Tibial nerve (tissue), 4 donors: ENCODE results near the gene CGN. TPM values are rescaled to one million over a fixed set of nuclear protein-coding genes. Genes with fewer than 3 reads are reported as not detected.
A peak's percentile ranks its signal among the peaks of the same experiment; 100 is the strongest.

Source experiments
- DNase-seq, 2 donors: peaks; one replicate each; pipeline ENCODE4 v3.0.0-alpha.2; 2019; ENCODE audit warnings: low spot score in 2 of 2
- H3K27ac ChIP-seq, 4 donors: fragments of 200-600 bp; sonication (generic) in 3 of 4; one replicate each; pipeline ENCODE4 v1.5.1; 2017 to 2019; ENCODE audit warnings: mild to moderate bottlenecking in 1 of 4
- H3K27me3 ChIP-seq, 2 donors: fragments of 200-600 bp; sonication (generic) in 1 of 2; one replicate each; pipeline versions ENCODE4 v1.5.1 to v1.6.0; 2017 to 2019
- H3K36me3 ChIP-seq, 3 donors: fragments of 200-600 bp; sonication (generic); one replicate each; pipeline ENCODE4 v1.5.1; 2018 to 2019
- H3K4me1 ChIP-seq, 4 donors: fragments of 200-600 bp; sonication (generic) in 3 of 4; one replicate each; pipeline ENCODE4 v1.5.1; 2017 to 2019
- H3K4me3 ChIP-seq, 4 donors: fragments of 200-600 bp; sonication (generic) in 3 of 4; one replicate each; pipeline ENCODE4 v1.5.1; 2017 to 2019; ENCODE audit warnings: mild to moderate bottlenecking in 1 of 4, moderate library complexity in 1 of 4
- H3K9me3 ChIP-seq, 4 donors: fragments of 200-600 bp; sonication (generic) in 3 of 4; one replicate each; pipeline ENCODE4 v1.5.1; 2017 to 2019
- EP300 ChIP-seq, 2 donors: sonication (generic); formaldehyde crosslinking; IDR thresholded peaks; one replicate each; pipeline ENCODE4 v1.6.1; 2017; ENCODE audit warnings: antibody characterized with exemption in 2 of 2, mild to moderate bottlenecking in 1 of 2
- POLR2A ChIP-seq, 2 donors: fragments of 450-650 bp; IDR thresholded peaks; one replicate each; pipeline ENCODE4 v1.6.1; 2017; ENCODE audit warnings: antibody characterized with exemption in 2 of 2, mild to moderate bottlenecking in 2 of 2, moderate library complexity in 2 of 2
- WGBS, 2 donors: methylation state at CpG; one replicate each; pipeline ENCODE4 v1.1.5; 2018; 5-methylcytosine and 5-hydroxymethylcytosine counted together
- total RNA-seq, 4 donors: library from RNA; depleted of rRNA; stranded (reverse); fragments of >200 nt; gene quantifications; one replicate each; pipeline ENCODE4 v1.1.0, GENCODE V29; 2016
- TF ChIP-seq, protein P1 (sequence below), 5 experiments: fragments of 200-600 bp in 3 of 5; fragments of 450-650 bp in 2 of 5; sonication (generic) in 3 of 5; IDR thresholded peaks; one replicate each; pipeline ENCODE4 v1.5.1; 2016 to 2019; ENCODE audit warnings: antibody characterized with exemption in 5 of 5, mild to moderate bottlenecking in 3 of 5, moderate library complexity in 2 of 5

The CGN gene
- total RNA-seq, 4 donors from 2014 or later, result 0.63 to 4.9 (median 2.0) TPM

DNA sequence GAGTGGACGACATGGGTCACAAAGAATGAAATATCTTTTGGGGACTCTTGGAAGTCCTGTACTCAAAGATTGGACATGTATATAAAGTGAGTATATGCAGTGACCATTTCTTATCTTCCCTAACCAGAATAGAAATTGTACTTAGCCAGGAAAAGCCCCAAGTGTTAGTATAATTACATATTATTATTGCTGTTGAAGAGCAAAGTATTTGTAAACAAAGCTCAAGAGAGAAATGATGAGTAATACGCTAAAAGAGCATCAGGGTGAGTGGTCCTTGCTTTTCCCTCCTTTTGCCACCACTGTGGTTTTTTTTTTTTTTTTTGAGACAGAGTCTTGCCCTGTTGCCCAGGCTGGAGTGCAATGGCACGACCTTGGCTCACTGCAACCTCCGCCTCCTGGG, 6.4 kb upstream of the CGN start:
- Histone ChIP-seq H3K27me3 (no peaks in the 10 kb centered on the region), H3K9me3 (no peaks in the 10 kb centered on the region), H3K36me3 (no peaks in the 10 kb centered on the region), H3K27ac (no peak overlapping the region), H3K4me3 (no peak overlapping the region), H3K4me1 (no peaks in the 10 kb centered on the region)
- WGBS, 2 donors, result 73% methylated on average over 4 of the region's 4 CpGs
- DNase-seq, result no peak
- TF ChIP-seq POLR2A (IDR thresholded peaks at IDR 0.05), result no peak
- TF ChIP-seq, protein P1, sequence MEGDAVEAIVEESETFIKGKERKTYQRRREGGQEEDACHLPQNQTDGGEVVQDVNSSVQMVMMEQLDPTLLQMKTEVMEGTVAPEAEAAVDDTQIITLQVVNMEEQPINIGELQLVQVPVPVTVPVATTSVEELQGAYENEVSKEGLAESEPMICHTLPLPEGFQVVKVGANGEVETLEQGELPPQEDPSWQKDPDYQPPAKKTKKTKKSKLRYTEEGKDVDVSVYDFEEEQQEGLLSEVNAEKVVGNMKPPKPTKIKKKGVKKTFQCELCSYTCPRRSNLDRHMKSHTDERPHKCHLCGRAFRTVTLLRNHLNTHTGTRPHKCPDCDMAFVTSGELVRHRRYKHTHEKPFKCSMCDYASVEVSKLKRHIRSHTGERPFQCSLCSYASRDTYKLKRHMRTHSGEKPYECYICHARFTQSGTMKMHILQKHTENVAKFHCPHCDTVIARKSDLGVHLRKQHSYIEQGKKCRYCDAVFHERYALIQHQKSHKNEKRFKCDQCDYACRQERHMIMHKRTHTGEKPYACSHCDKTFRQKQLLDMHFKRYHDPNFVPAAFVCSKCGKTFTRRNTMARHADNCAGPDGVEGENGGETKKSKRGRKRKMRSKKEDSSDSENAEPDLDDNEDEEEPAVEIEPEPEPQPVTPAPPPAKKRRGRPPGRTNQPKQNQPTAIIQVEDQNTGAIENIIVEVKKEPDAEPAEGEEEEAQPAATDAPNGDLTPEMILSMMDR (IDR thresholded peaks at IDR 0.05), result no peak
- no peak for TF ChIP-seq EP300 (IDR thresholded peaks at IDR 0.05)

DNA sequence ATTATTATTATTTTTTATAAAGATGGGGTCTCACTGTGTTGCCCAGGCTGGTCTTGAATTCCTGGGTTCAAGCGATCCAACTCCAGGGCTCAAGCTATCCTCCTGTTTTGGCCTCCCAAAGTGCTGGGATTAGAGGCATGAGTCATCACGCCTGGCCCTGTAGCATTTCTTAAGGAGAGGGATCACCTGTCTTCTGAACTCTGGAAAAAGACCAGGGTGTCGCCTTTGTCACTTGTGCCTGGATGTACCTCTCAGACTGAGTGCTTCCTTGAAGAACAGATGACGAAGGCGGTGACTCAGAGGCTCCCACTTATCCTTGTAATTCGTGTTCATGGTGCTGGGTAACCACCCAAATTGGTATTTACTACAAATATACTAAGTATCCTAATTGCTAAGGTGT, 2.4 kb upstream of the CGN start:
- Histone ChIP-seq H3K27me3 (peaks cover 0 to 5% of the 10 kb centered on the region in 2 donors), H3K4me1 (peaks cover 0 to 19% (median 15%) of the 10 kb centered on the region in 4 donors), H3K27ac (peak overlapping the region in 1 of 4 donors; percentile 58), H3K4me3 (no peak overlapping the region), H3K36me3 (no peaks in the 10 kb centered on the region), H3K9me3 (no peaks in the 10 kb centered on the region)
- WGBS, 2 donors, result 88 to 91% methylated on average over 6 of the region's 6 CpGs
- no peak for DNase-seq
- TF ChIP-seq EP300 (IDR thresholded peaks at IDR 0.05) (no peak), POLR2A (IDR thresholded peaks at IDR 0.05) (no peak)
- TF ChIP-seq, protein P1 (IDR thresholded peaks at IDR 0.05), result no peak

- Histone ChIP-seq H3K27ac (peak overlapping the region in 1 of 4 donors; percentile 58), H3K4me1 (peaks cover 0 to 19% (median 15%) of the 10 kb centered on the region in 4 donors), H3K36me3 (no peaks in the 10 kb centered on the region), H3K4me3 (no peak overlapping the region), H3K9me3 (no peaks in the 10 kb centered on the region), H3K27me3 (peaks cover 0 to 5% of the 10 kb centered on the region in 2 donors)
- 91 to 92% methylated on average over 15 of the region's 15 CpGs for WGBS, 2 donors
- TF ChIP-seq POLR2A (IDR thresholded peaks at IDR 0.05) (no peak), EP300 (IDR thresholded peaks at IDR 0.05) (no peak)
- TF ChIP-seq, protein P1 (IDR thresholded peaks at IDR 0.05), result no peak
- DNase-seq, result no peak
Measured at GRCh38 chr1:151509350-151510019, 1.7 kb upstream of the CGN start.

DNA sequence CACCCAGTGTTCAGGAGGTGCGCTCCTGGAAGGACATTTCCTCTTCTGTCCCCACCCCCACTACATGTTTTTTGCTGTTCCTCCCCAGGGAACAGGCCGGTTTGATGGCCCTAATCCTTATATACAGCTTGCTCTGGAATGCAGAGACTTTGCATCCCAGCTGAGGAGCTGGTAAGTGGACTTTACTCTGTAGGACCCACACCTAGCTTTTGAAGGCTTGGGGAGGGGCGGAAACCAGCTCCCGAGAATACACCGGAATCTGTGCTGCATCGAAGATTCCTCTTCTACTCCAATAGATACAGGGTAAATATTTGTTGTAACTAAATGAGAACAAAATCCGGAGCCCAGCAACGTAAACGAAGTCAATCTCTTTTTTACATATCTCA, 1.2 kb upstream of the CGN start:
- Histone ChIP-seq H3K36me3 (no peaks in the 10 kb centered on the region), H3K4me3 (no peak overlapping the region), H3K4me1 (peaks cover 0 to 19% (median 15%) of the 10 kb centered on the region in 4 donors), H3K27ac (peak overlapping the region in 1 of 4 donors; percentile 75), H3K9me3 (no peaks in the 10 kb centered on the region), H3K27me3 (peaks cover 0 to 5% of the 10 kb centered on the region in 2 donors)
- DNase-seq, result no peak
- 45 to 55% methylated on average over 9 of the region's 9 CpGs for WGBS, 2 donors
- TF ChIP-seq, protein P1 (IDR thresholded peaks at IDR 0.05), result no peak
- TF ChIP-seq POLR2A (IDR thresholded peaks at IDR 0.05), result no peak
- TF ChIP-seq EP300 (IDR thresholded peaks at IDR 0.05), result no peak

- no peaks in the 10 kb centered on the region for H3K36me3 ChIP-seq
- peak overlapping the region; percentile 56 to 66 (median 59) for H3K4me3 ChIP-seq
- H3K27me3 ChIP-seq, result peaks cover 0 to 5% of the 10 kb centered on the region in 2 donors
- no peak for DNase-seq
- peaks cover 0 to 19% (median 15%) of the 10 kb centered on the region in 4 donors for H3K4me1 ChIP-seq
- WGBS, 2 donors, result 5 to 6% methylated on average over 10 of the region's 10 CpGs
- no peak for TF ChIP-seq EP300 (IDR thresholded peaks at IDR 0.05)
- TF ChIP-seq, protein P1 (IDR thresholded peaks at IDR 0.05), result no peak
- TF ChIP-seq POLR2A (IDR thresholded peaks at IDR 0.05), result no peak
- H3K9me3 ChIP-seq, result no peaks in the 10 kb centered on the region
- peak overlapping the region; percentile 38 to 84 (median 75) for H3K27ac ChIP-seq
Measured at GRCh38 chr1:151510614-151510956, 602 bp upstream of the CGN start.
